GM12801 (cell line): ENCODE data around the gene HSPG2.

Experiments used
- CTCF ChIP-seq: IDR thresholded peaks from one replicate; pipeline ENCODE4 v1.5.1; 2011; ENCODE audit warnings: control low read depth; ENCODE audit not compliant: insufficient read length; ENCODE audit errors: extremely low read depth

HSPG2 gene

DNA sequence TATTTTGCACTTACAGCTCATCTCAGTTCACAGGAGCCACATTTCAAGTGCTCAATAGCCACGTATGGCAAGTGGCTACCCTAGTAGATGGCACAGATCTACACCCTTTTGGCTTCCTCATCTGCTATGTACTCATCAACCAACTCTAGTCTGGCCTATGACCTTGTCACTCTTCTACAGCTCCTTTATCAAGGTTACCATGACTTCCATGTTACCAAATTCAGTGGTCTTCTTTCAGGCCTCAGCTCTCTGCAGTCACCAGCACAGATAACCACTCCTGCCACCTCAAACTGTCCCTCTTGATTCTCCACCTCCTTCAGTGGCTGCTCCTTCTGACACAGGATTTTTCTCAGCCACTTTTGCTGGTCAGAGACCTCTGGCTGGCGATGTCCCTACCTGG lies 142.5 kb downstream of the HSPG2 start:
- no peak for TF ChIP-seq CTCF

GRCh38 chr1:21793104-21793503 lies 144.0 kb downstream of the HSPG2 start:
- no peak for TF ChIP-seq CTCF

- no peak for TF ChIP-seq CTCF
These were observed 150.5 kb downstream of the HSPG2 start for GRCh38 chr1:21786640-21787039.

DNA sequence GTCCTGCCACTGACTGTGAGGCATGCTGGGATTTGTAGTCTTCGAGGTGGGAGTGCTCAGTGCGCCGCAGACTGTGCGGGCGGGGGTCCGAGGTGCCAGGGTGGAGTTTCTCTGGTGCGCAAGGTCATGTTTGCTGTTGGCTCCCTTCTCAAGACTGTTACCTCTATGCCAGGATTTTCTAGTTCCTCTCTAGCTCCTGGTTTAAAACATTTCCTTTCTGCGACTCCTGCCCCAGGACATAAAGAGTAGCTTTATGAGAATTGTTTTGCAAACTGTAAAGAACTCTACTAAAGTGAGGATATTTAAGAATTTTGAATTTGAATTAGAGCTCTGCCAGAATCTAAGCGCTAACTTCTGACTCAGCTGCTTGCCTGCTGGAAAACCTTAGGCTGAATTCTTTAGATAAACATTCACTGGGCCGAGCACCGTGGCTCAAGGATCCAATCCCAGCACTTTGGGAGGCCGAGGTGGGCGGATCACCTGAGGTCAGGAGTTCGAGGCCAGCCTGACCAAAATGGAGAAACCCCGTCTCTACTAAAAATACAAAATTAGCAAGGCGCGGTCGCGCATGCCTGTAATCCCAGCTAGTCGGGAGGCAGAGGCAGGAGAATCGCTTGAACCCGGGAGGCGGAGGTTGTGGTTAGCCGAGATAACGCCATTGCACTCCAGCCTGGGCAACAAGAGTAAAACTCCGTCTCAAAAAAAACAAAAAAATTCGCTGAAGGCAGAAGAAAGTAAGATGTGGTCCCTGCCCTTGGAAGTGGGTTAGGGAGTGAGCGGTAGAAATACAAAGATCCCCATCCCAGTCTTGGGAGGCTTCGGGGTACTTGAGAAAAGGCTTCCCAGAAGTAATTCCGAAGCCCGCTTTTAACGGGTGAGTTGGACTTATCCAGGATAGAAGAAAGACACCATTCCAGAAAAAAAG lies 153.2 kb downstream of the HSPG2 start:
- TF ChIP-seq CTCF, result no peak

GRCh38 chr1:21782868-21783678 lies 154.0 kb downstream of the HSPG2 start, which contains the start of gene USP48:
Gene USP48, minus strand, starts transcription at chr1:21783149. Its CDS starts 192 bp downstream, at chr1:21782957.
- TF ChIP-seq CTCF, result no peak

DNA sequence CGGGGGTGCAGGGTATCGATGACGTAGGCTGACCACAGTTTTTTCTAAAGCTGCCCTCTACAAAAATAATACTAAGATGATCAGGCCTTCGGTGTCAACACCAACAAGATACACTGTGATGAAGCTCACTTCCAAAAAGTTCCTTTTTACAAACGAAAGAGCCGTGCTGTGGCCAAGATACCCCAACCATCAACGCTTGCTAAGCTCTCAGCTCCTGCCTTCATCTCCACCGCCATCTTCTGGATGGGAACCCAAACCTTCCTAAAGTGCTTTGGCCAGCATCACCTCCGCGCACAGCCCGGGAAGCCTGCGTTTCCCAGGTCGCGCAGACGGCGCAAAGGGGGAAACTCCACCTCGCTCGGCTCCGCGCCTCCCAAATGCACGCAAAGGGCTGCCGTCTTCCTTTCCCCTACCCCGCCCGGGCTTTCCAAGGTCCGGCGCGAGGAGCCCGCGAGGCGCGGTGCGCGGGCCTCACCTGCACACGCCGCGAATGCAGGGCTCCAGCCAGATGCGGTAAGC lies 154.7 kb downstream of the HSPG2 start:
- no peak for TF ChIP-seq CTCF

DNA sequence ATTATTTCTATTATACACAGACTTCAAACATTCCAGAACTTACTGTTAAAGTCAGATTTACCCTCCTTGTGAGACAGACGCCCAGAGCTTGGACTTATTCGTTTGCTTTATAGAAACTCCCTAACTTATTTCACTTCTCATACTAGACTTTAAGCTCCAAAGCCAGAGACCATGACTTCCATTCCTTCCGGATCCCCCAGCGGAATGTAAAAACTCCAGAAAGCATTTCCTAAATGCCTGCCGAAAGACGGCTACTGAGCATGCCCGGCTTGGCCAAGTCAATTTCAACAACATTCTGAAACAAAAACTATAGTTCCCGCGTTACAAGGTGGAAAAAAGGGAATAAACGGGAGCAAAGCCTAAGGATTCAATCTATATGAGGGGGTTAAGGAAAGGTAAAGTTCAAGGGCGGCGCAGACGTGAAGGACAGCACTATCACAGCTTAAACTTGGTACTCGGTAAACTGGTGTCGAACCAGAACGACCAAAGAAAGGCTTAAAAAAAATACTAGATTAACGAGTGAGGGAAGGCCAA lies 155.2 kb downstream of the HSPG2 start:
- no peak for TF ChIP-seq CTCF
